Stimulated activated CD4-positive, alpha-beta T cell treated with anti-CD3 and anti-CD28 coated beads, TNF-alpha, amount 100 ng/mL, for 4 hours (primary cell): ENCODE results near the gene CDK5RAP2.
"Not testable (repeated sequence)": the region's sequence is repeated elsewhere in the genome, so short reads cannot be mapped to it uniquely, and the experiment has no call there.

Experiments
- DNase-seq, 3 experiments: peaks; one replicate each; pipeline ENCODE4 v3.0.0-alpha.2; 2020; ENCODE audit warnings: low read depth in 3 of 3

The CDK5RAP2 gene

GRCh38 chr9:120515481-120515880 lies 64.5 kb downstream of the CDK5RAP2 start:
- not testable (repeated sequence) for DNase-seq

GRCh38 chr9:120514405-120514804 lies 65.6 kb downstream of the CDK5RAP2 start:
- no peak for DNase-seq

- DNase-seq = no peak
Observed at GRCh38 chr9:120513825-120514396, 66.1 kb downstream of the CDK5RAP2 start.

- DNase-seq = no peak
Observed at GRCh38 chr9:120510816-120511215, 69.2 kb downstream of the CDK5RAP2 start.

GRCh38 chr9:120507936-120508510 lies 71.9 kb downstream of the CDK5RAP2 start:
- no peak for DNase-seq

DNA sequence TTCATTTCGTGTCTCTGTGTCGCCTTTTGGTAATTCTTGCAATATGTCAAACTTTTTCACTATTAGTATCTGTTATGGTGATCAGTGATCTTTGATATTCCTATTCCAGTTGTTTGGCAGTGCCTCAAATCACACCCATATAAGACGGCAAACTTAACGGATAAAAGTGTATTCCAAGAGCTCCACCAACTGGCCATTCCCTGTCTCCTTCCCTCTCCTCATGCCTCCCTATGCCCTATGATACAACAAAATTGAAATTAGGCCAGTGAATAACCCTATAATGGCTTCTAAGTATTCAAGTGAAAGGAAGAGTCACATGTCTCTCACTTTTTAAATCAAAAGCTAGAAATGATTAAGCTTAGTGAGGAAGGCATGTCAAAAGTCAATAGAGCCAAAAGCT lies 74.8 kb downstream of the CDK5RAP2 start:
- DNase-seq = no peak

DNA sequence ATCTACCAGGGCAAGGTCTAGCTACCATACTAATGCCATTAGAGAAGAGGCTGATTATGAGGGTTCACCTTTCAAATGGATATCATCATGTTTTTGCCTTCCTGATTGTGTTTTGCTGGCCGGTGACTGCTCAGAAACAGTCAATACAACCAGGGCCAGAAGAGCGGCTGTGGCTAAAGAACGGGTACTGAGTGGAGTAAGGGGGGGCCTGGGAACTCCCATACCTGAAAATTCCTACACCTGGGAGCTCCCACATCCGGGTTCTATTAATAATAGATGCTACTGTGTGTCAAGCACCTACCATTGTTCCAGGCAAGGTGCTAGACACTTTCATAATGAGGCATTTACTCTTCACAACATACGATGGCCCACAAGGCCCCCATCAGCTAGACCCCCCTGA lies 79.2 kb downstream of the CDK5RAP2 start:
- no peak for DNase-seq

DNA sequence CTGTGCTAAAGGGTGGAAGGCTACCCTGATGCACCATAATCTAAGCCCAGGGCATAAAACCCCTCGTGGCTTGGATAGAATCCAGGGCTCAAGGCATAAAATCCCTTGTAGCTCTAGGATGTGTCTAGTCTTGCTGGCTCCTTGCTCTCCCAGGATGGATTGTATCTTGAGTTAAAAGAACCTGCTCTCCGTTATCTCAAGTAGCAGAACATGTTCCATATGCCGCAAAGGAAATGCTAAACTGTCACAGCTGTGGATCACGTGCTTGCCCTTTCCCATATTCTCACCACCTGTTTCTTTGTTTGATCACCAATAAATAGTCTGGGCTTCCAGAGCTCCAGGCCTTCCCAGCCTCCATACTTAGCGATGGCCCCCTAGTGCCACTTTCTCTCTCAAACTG lies 82.1 kb downstream of the CDK5RAP2 start:
- DNase-seq = not testable (repeated sequence)

DNA sequence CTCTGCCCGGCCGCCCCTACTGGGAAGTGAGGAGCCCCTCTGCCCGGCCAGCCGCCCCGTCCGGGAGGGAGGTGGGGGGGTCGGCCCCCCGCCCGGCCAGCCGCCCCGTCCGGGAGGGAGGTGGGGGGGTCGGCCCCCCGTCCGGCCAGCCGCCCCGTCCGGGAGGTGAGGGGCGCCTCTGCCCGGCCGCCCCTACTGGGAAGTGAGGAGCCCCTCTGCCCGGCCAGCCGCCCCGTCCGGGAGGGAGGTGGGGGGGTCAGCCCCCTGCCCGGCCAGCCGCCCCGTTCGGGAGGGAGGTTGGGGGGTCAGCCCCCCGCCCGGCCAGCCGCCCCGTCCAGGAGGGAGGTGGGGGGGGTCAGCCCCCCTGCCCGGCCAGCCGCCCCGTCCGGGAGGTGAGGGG lies 83.5 kb downstream of the CDK5RAP2 start:
- not testable (repeated sequence) for DNase-seq

DNA sequence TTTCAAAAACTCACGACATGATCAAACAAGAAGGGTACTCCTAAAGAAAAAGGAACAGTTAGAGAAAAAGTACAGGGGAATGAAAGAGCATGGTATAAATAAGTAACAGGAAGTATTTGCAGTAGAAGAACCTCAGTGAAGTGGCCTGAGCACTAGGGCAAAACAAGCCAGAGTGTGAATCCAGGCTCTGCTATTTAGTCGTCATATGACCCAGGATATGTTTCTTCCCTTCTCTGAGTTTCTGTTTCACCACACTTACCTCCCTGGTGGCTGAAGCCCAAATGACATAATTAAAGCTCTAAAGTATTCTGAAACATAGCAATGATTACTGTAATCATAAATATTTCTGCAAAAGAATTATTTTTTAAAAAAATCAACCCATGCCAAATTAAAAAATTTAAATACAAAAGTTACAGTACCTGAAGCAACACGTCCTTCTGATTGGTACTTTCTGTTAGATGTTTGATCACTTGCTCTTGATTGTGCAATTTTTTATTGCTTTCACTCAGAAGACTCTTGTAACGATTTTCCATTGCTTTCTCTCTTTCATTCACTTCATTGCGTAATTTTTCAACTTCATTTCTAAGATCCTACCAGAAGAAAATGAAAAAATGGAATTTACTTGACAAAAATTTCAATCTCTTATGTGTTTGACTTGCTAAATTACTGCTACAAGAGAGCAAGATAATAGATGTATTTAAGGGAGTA lies 88.9 kb downstream of the CDK5RAP2 start:
- no peak for DNase-seq

DNA sequence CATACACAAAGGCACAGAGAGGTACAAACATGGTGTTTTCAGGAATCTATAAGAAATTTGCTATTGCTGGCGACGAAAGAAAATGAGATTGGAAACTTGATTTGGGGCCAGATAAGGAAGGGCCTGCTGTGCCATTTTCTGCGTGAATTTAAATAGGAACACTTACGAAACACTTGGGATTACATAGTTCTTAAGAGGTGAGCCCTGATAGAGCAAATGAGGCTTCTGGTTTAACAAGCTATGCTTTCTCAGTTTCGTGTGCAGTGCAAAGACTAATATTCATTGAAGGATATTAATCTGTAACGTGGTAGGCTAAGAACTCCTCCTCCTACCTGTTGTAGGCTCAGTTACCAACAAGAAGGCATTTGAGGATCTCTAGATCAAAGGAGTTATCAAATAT lies 93.1 kb downstream of the CDK5RAP2 start:
- DNase-seq = no peak

DNA sequence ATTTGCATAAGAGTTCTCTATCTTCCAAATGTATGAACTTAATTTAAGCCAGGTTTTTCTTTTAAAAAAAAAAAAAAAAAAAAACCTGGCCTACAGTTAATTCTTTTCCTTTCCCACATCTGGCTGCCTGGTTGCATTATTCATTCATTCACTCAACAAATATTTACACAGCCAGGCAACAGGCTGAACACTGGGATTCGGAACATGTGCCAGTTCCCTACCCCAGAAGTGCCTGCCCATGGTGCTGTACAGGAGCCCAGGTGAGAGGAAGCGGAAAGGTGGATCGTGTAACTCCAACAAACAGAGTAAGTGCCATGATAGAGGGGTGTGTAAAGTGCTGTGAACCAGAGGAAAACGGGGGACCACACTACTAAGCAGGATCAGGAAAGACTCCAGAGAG lies 93.6 kb downstream of the CDK5RAP2 start:
- DNase-seq = no peak

GRCh38 chr9:120485788-120486187 lies 94.2 kb downstream of the CDK5RAP2 start:
- DNase-seq = no peak

- DNase-seq = no peak
Observed at GRCh38 chr9:120484162-120484561, 95.8 kb downstream of the CDK5RAP2 start.

DNA sequence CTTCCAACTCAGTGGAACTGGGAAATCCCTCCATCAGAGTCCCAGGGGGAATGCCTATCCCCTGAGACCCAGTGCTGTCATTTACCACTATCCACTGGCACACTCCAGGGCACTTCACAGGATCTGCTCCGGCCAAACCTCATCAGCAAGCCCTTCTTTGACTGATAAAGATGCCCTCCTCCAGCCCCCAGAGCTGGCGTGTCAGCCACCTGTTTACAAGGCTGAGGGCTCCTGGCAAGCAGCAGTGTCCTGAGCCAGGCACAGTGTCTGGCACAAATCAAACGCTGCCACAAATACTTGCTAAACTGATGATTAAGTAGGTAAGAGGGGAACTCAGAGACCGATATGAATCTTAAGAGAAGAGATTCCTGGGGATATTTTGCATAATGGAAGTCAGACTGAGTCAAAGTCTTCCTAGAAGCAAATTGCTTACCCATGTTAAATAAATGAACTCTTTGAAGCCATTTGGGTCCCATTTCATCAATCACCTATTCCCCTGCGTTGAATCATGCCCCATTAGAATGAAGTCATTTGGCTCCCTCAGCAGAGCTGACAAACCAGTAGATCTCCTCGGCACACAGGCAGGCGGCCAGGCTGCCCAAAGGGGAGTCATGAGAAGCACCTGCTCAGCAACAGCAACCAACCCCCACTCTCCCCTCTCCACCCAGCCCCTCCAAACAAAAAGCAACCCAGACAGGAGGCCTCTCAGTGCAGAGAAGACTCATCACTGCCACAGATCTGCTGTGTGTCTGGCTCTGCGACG lies 97.4 kb downstream of the CDK5RAP2 start:
- no peak for DNase-seq

DNA sequence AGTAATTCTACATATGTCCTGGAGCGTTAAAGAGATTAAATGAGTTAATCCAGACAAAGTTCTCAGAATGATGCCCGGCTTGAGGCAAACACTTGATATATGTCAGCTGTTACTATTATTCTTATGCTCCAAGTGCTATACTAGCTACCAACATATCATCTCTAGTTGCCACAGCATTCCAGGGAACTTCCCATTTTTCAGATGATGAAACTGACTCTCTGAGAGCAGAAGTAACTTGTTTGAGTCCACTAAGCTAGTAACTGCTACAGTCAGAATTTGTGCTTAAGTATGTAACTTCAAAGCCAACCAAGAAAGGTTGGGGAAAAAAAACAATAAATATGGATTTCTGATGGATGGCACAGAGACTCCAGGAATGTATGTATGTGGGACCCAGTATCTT lies 98.1 kb downstream of the CDK5RAP2 start:
- DNase-seq = no peak

DNA sequence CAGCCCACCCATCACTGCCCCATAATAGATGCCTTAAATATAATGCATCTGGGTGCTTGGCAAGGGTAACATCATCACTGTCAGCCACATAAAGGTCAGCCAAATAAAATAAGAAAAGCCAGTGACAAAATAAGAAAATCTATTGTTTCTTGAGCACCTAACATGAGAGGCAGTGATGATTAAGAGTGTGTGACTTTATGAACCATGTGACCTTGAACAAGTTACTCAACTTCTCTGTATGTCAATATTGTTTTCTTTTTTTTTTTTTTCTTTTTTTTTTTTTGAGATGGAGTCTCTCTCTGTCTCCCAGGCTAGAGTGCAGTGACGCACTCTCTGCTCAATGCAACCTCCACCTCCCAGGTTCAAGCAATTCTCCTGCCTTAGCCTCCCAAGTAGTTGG lies 98.7 kb downstream of the CDK5RAP2 start:
- no peak for DNase-seq

GRCh38 chr9:120480707-120481106 lies 99.3 kb downstream of the CDK5RAP2 start:
- DNase-seq = no peak

GRCh38 chr9:120478208-120478607 lies 101.8 kb downstream of the CDK5RAP2 start:
- no peak for DNase-seq

- no peak for DNase-seq
Observed at GRCh38 chr9:120477534-120478001, 102.4 kb downstream of the CDK5RAP2 start.

DNA sequence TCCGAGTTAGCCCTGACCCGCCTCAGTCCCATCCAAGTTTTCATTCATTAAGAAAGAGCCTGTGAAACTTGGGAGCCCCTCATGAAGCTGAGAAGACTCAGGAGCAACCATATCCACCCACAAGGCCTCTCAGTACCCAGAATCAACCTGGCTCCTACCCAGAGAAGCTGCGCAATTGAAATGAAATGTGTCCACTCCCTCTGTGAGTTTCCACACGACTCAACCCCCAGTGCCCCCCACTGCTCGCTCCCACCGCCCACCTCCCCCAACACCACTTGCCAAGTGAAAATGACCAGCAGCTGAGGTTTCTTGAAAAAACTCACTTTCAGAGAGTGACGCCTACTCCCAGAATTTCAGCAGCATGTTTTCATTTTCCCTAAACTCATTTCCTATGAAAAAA lies 104.6 kb downstream of the CDK5RAP2 start:
- DNase-seq = no peak

DNA sequence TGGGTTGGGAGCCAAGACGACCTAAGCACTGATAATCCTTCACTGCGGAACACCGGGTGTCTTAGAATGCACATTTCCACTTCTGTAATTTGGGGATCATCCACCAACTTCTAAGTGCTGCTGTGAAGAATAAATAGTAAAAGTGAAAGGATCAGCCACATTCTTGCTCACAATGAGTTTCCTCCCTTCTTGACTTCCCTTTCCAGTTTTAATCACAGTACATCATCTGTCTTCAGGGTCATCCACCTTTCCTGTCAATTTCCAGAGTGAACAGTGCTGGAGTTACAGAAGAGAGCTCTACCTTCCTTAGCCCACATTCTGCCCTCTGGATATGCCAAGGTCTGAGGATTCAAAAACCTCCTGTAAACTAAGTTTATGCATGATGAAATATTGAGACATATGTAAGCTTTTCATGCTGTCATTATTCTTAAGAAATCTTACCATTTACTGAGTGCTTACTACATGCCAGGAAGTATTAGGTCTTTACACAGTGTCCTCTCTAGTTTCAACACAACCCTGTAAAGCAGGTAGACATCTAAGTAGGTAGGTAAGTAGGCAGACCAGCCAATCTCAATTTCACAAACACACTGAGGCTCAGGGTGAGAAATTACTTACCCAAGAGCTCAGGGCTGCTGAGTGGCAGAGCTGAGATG lies 105.2 kb downstream of the CDK5RAP2 start:
- no peak for DNase-seq
